Neural progenitor cell (in vitro differentiated cells): ENCODE data around the gene SYNDIG1. TPM values are rescaled to one million over a fixed set of nuclear protein-coding genes. Genes with fewer than 3 reads are reported as not detected.

Source experiments
- DNase-seq: peaks from one replicate; pipeline ENCODE4 v3.0.0-alpha.2; 2016; ENCODE audit warnings: low spot score
- H2AFZ ChIP-seq: fragments of 200-600 bp; sonication (generic); replicated peaks from 2 replicates; pipeline ENCODE4 v1.6.1; 2016; ENCODE audit warnings: antibody characterized with exemption
- H3F3A ChIP-seq: fragments of 200-600 bp; sonication (generic); 2 replicates; pipeline ENCODE4 v1.6.1; 2016; ENCODE audit warnings: antibody characterized with exemption, low read depth
- H3K27ac ChIP-seq: fragments of 200-600 bp; sonication (generic); 2 replicates; pipeline ENCODE4 v1.5.1; 2016; ENCODE audit warnings: mild to moderate bottlenecking
- H3K27me3 ChIP-seq: fragments of 200-600 bp; sonication (generic); 2 replicates; pipeline ENCODE4 v1.6.1; 2016; ENCODE audit warnings: mild to moderate bottlenecking, moderate library complexity
- H3K36me3 ChIP-seq: fragments of 200-600 bp; sonication (generic); 2 replicates; pipeline ENCODE4 v1.5.1; 2016
- H3K4me1 ChIP-seq: fragments of 200-600 bp; sonication (generic); 2 replicates; pipeline ENCODE4 v1.6.1; 2016; ENCODE audit warnings: mixed run types
- H3K4me2 ChIP-seq: fragments of 200-600 bp; sonication (generic); 2 replicates; pipeline ENCODE4 v1.6.1; 2016
- H3K4me3 ChIP-seq: fragments of 200-600 bp; sonication (generic); 2 replicates; pipeline ENCODE4 v1.5.1; 2016
- H3K79me2 ChIP-seq: fragments of 200-600 bp; sonication (generic); 2 replicates; pipeline ENCODE4 v1.6.1; 2016; ENCODE audit warnings: low read depth
- H3K9ac ChIP-seq: fragments of 200-600 bp; sonication (generic); 2 replicates; pipeline ENCODE4 v1.6.1; 2016
- H3K9me3 ChIP-seq: fragments of 200-600 bp; sonication (generic); 2 replicates; pipeline ENCODE4 v1.5.1; 2016; ENCODE audit warnings: low read depth
- H4K20me1 ChIP-seq: fragments of 200-600 bp; sonication (generic); 2 replicates; pipeline ENCODE4 v1.6.1; 2016; ENCODE audit warnings: low read depth
- H3K27ac Mint-ChIP-seq: 3 replicates; pipeline ENCODE4 v1.8.0; 2021; ENCODE audit warnings: mixed read lengths
- H3K27me3 Mint-ChIP-seq: 2 replicates; pipeline ENCODE4 v1.8.0; 2022; ENCODE audit warnings: low read depth, mild to moderate bottlenecking, inconsistent platforms, moderate library complexity, mixed read lengths; ENCODE audit not compliant: insufficient read depth
- H3K36me3 Mint-ChIP-seq: 3 replicates; pipeline ENCODE4 v1.8.0; 2021; ENCODE audit warnings: mixed read lengths
- H3K4me1 Mint-ChIP-seq: 3 replicates; pipeline ENCODE4 v1.8.0; 2021; ENCODE audit warnings: mixed read lengths
- H3K4me3 Mint-ChIP-seq: 3 replicates; pipeline ENCODE4 v1.8.0; 2021; ENCODE audit warnings: mild to moderate bottlenecking, moderate library complexity, mixed read lengths
- H3K9me3 Mint-ChIP-seq: 3 replicates; pipeline ENCODE4 v1.8.0; 2020; ENCODE audit warnings: mixed read lengths
- EZH2 ChIP-seq: fragments of 200-600 bp; sonication (generic); IDR thresholded peaks from 2 replicates; pipeline ENCODE4 v1.6.1; 2017; ENCODE audit warnings: antibody characterized with exemption, mild to moderate bottlenecking, moderate library complexity
- EZH2phosphoT487 ChIP-seq: fragments of 200-600 bp; sonication (generic); IDR thresholded peaks from 2 replicates; pipeline ENCODE4 v1.6.1; 2017; ENCODE audit warnings: antibody characterized with exemption
- total RNA-seq: library from RNA; depleted of rRNA; stranded (reverse); fragments of >200 nt; gene quantifications from 2 replicates; pipeline ENCODE4 v1.2.3, GENCODE V29; 2015; ENCODE audit warnings: low replicate concordance
- TF ChIP-seq, protein P1 (sequence below): fragments of 200-600 bp; sonication (generic); IDR thresholded peaks from 2 replicates; pipeline ENCODE4 v1.5.1; 2017; ENCODE audit warnings: antibody characterized with exemption, mild to moderate bottlenecking

Gene SYNDIG1
- total RNA-seq, 1 donor from 2014 or later: 1.0 TPM

DNA sequence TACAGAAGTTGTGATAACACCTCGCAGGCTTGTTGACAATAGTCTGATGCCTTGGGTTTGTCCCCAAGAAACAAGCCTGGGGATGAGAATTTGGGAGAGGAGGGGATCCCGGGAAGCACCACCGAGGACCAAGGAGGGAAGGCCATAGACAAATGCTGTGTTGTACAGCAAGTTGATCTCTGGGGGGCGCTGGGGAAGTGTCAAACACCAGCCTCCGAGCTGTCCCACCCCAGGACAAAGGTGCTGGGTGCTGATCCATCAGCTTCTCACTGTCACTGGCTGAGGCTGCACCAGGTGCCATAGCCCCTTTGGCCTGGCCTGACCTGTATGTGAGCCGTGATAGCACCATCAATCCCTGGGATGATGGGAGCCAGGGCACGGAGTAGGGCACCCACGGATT lies 64.0 kb downstream of the SYNDIG1 start:
- Mint-ChIP-seq H3K9me3 (peaks cover 3% of the 10 kb centered on the region), H3K36me3 (no peaks in the 10 kb centered on the region), H3K4me1 (no peaks in the 10 kb centered on the region), H3K4me3 (no peak overlapping the region), H3K27ac (no peak overlapping the region), H3K27me3 (peaks cover 7% of the 10 kb centered on the region)
- DNase-seq: no peak
- H2AFZ ChIP-seq: no peak overlapping the region
- no peak overlapping the region for H3K4me3 ChIP-seq
- H3K9me3 ChIP-seq: no peaks in the 10 kb centered on the region
- no peak overlapping the region for H3K4me2 ChIP-seq
- peaks cover 4% of the 10 kb centered on the region for H3K4me1 ChIP-seq
- H3K27ac ChIP-seq: no peak overlapping the region
- H3K9ac ChIP-seq: no peak overlapping the region
- no peaks in the 10 kb centered on the region for H3K79me2 ChIP-seq
- no peak for TF ChIP-seq EZH2phosphoT487
- no peak for TF ChIP-seq EZH2
- TF ChIP-seq, protein P1, sequence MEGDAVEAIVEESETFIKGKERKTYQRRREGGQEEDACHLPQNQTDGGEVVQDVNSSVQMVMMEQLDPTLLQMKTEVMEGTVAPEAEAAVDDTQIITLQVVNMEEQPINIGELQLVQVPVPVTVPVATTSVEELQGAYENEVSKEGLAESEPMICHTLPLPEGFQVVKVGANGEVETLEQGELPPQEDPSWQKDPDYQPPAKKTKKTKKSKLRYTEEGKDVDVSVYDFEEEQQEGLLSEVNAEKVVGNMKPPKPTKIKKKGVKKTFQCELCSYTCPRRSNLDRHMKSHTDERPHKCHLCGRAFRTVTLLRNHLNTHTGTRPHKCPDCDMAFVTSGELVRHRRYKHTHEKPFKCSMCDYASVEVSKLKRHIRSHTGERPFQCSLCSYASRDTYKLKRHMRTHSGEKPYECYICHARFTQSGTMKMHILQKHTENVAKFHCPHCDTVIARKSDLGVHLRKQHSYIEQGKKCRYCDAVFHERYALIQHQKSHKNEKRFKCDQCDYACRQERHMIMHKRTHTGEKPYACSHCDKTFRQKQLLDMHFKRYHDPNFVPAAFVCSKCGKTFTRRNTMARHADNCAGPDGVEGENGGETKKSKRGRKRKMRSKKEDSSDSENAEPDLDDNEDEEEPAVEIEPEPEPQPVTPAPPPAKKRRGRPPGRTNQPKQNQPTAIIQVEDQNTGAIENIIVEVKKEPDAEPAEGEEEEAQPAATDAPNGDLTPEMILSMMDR: no peak
- no peaks in the 10 kb centered on the region for H3K27me3 ChIP-seq
- no peaks in the 10 kb centered on the region for H3K36me3 ChIP-seq
- no peaks in the 10 kb centered on the region for H3F3A ChIP-seq
- no peaks in the 10 kb centered on the region for H4K20me1 ChIP-seq

DNA sequence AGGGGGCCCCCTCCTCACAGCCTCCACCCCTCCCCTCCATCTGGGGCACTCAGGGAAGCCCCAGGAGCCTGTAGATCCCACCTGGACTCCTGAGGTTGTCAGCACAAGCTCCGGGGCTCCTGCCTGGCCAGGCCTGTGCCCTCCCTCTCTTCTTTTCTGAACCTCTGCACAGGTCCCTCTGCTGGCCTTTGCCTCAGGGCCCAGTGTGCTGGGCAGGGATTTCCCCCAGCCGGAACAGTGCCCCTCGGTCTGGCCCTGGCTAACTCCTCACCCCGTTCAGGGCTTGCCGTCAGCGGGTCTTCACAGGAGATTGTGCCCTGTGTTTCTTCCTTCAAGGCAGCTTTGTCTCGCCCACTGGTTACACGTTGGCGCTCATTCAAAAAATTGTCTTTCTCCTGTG lies 64.9 kb downstream of the SYNDIG1 start:
- H3K4me1 ChIP-seq: no peaks in the 10 kb centered on the region
- no peak overlapping the region for H2AFZ ChIP-seq
- no peak for DNase-seq
- Mint-ChIP-seq H3K4me3 (no peak overlapping the region), H3K27ac (no peak overlapping the region), H3K36me3 (no peaks in the 10 kb centered on the region), H3K4me1 (no peaks in the 10 kb centered on the region), H3K9me3 (peaks cover 3% of the 10 kb centered on the region), H3K27me3 (peaks cover 5% of the 10 kb centered on the region)
- H3K27me3 ChIP-seq: no peaks in the 10 kb centered on the region
- H4K20me1 ChIP-seq: no peaks in the 10 kb centered on the region
- no peak overlapping the region for H3K4me3 ChIP-seq
- H3K9ac ChIP-seq: no peak overlapping the region
- H3K36me3 ChIP-seq: no peaks in the 10 kb centered on the region
- no peak overlapping the region for H3K27ac ChIP-seq
- H3K79me2 ChIP-seq: no peaks in the 10 kb centered on the region
- TF ChIP-seq EZH2phosphoT487: no peak
- TF ChIP-seq EZH2: no peak
- TF ChIP-seq, protein P1: no peak
- no peaks in the 10 kb centered on the region for H3F3A ChIP-seq
- no peaks in the 10 kb centered on the region for H3K9me3 ChIP-seq
- no peak overlapping the region for H3K4me2 ChIP-seq

DNA sequence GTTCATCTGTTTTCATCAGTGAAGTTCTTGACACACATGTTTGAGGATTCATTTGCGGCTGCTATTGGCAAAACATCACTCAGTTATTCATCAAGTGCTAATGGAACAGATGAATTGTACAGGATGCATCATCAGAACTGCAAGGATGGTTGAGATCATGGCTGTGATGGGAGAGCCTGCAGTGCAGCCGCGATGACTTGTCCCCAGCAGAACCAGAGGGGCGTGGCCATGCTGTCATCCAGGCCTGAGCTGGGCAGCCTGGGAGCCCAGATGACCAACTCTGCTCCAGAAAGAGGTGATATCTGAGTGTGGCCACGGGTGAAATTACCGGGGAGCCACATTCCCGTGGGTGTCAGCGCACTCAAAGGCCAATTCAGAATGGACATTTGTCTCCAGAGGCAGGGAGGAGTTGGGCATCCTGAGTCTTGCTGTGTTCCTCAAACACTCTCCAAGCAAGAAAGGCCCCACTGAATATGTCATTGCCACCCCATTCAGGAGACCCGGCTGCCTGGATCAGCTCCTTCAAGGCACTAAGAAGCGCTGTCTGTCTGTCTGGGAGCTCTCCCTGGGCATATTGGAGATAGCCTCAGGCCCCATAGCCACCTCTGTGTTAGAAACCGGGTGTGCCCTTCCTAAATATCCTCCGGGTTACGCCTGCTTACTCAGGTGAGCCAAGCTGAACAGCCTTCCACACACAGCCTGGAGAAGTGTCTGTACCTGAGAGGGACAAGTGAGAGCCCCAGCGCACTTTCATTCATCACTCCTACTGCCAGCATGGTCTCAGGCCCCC lies 66.7 kb downstream of the SYNDIG1 start:
- H3K9ac ChIP-seq: no peak overlapping the region
- no peaks in the 10 kb centered on the region for H3K79me2 ChIP-seq
- H2AFZ ChIP-seq: no peak overlapping the region
- H3K9me3 Mint-ChIP-seq: peaks cover 3% of the 10 kb centered on the region
- H3K27ac ChIP-seq: no peak overlapping the region
- H3K4me1 Mint-ChIP-seq: no peaks in the 10 kb centered on the region
- H3K9me3 ChIP-seq: no peaks in the 10 kb centered on the region
- TF ChIP-seq EZH2 (no peak), EZH2phosphoT487 (no peak)
- TF ChIP-seq, protein P1: no peak
- no peak overlapping the region for H3K4me3 Mint-ChIP-seq
- H3K27me3 ChIP-seq: no peaks in the 10 kb centered on the region
- H3K27ac Mint-ChIP-seq: no peak overlapping the region
- no peaks in the 10 kb centered on the region for H3K4me1 ChIP-seq
- H3K36me3 Mint-ChIP-seq: no peaks in the 10 kb centered on the region
- no peak overlapping the region for H3K4me2 ChIP-seq
- no peak overlapping the region for H3K4me3 ChIP-seq
- no peak for DNase-seq
- no peaks in the 10 kb centered on the region for H3K36me3 ChIP-seq
- no peaks in the 10 kb centered on the region for H3F3A ChIP-seq
- H3K27me3 Mint-ChIP-seq: peaks cover 5% of the 10 kb centered on the region
- no peaks in the 10 kb centered on the region for H4K20me1 ChIP-seq
